Stimulated activated naive CD8-positive, alpha-beta T cell treated with anti-CD3 and anti-CD28 coated beads, Interleukin-15, Interleukin-2, amounts not matched to agents 100 U/mL and 50 U/mL, for 24 hours (primary cell): ENCODE measurements around the gene ALX3.
"Not testable (repeated sequence)": the region's sequence is repeated elsewhere in the genome, so short reads cannot be mapped to it uniquely, and the experiment has no call there.

Source experiments
- ATAC-seq: fragments of 150-1000 bp; cut with Tn5 transposase; one replicate; pipeline ENCODE4 v1.10.0; 2021
- DNase-seq: peaks from one replicate; pipeline ENCODE4 v3.0.0; 2021

Gene ALX3

GRCh38 chr1:110088739-110089316 is 18.4 kb upstream of the ALX3 start:
- DNase-seq (no peak), ATAC-seq (no peak)

GRCh38 chr1:110087812-110088738 is 17.6 kb upstream of the ALX3 start:
- ATAC-seq = peak; percentile 79
- DNase-seq = peak; percentile 61

- no peak for ATAC-seq
Measured at GRCh38 chr1:110086961-110087360, 16.5 kb upstream of the ALX3 start.

GRCh38 chr1:110085671-110086070 is 15.2 kb upstream of the ALX3 start:
- ATAC-seq (no peak), DNase-seq (no peak)

More at GRCh38 chr1:110086961-110087360, 16.5 kb upstream of the ALX3 start:
- DNase-seq = no peak

GRCh38 chr1:110084227-110085078 is 14.0 kb upstream of the ALX3 start:
- DNase-seq (peak; percentile 42), ATAC-seq (peak; percentile 53)

GRCh38 chr1:110083866-110084226 is 13.4 kb upstream of the ALX3 start:
- DNase-seq (peak; percentile 14), ATAC-seq (no peak)

- DNase-seq = no peak
- no peak for ATAC-seq
Measured at GRCh38 chr1:110083061-110083865, 12.8 kb upstream of the ALX3 start.

GRCh38 chr1:110082477-110082876 is 12.0 kb upstream of the ALX3 start:
- no peak for ATAC-seq
- DNase-seq = no peak

- no peak for ATAC-seq
- DNase-seq = no peak
Measured at GRCh38 chr1:110081061-110081460, 10.6 kb upstream of the ALX3 start.

GRCh38 chr1:110079995-110080394 is 9.5 kb upstream of the ALX3 start:
- not testable (repeated sequence) for DNase-seq, ATAC-seq

GRCh38 chr1:110076789-110077500 is 6.5 kb upstream of the ALX3 start:
- no peak for DNase-seq
- ATAC-seq = no peak

- ATAC-seq = no peak
- DNase-seq = no peak
Measured at GRCh38 chr1:110074166-110074565, 3.7 kb upstream of the ALX3 start.

- ATAC-seq (no peak), DNase-seq (no peak)
Measured at GRCh38 chr1:110070282-110070669, 196 bp downstream of the ALX3 start.

- peak; percentile 30 for ATAC-seq
- peak; percentile 16 for DNase-seq
Measured at GRCh38 chr1:110069404-110070281, 829 bp downstream of the ALX3 start.

GRCh38 chr1:110068646-110069403 is 1.6 kb downstream of the ALX3 start:
- peak; percentile 22 for ATAC-seq
- peak; percentile 33 for DNase-seq

- DNase-seq = peak; percentile 15
- no peak for ATAC-seq
Measured at GRCh38 chr1:110067893-110068645, 2.4 kb downstream of the ALX3 start.

GRCh38 chr1:110067479-110067892 is 3.0 kb downstream of the ALX3 start:
- no peak for DNase-seq
- ATAC-seq = no peak

GRCh38 chr1:110065841-110066240 is 4.6 kb downstream of the ALX3 start:
- DNase-seq = no peak
- no peak for ATAC-seq
